ENCODE results near the gene ENGASE.

Gene ENGASE

DNA sequence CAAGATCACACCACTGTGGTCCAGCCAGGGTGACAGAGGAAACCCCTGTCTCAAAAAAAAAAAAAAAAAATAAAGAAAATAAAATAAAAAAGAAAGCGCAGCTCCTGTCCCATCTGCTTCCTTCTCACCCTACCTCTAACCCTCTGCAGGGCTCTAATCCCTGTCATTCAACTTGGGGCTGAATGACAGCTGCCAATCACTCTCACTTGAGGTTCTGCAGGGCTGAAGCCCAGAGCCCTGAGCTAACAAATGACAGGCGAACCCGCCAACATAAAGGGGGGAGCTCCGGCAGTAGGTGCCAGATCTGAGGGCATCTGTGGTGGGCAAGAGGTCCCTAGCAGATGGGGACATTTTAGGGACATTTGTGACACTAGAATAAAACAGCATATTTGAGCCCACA is 44.3 kb downstream of the ENGASE start:
- DNase-seq (ENCODE audit: extremely low spot score), result no peak
- POLR2A ChIA-PET, result no interaction called here
- no peak for TF ChIP-seq TARDBP (IDR thresholded peaks at IDR 0.05)
- no peak for TF ChIP-seq FOXM1 (IDR thresholded peaks at IDR 0.05; ENCODE audit: borderline replicate concordance)
- no peak for TF ChIP-seq FOXK2 (IDR thresholded peaks at IDR 0.05)
- no peak for TF ChIP-seq FOXA1 (IDR thresholded peaks at IDR 0.05)
- TF ChIP-seq, protein P1, sequence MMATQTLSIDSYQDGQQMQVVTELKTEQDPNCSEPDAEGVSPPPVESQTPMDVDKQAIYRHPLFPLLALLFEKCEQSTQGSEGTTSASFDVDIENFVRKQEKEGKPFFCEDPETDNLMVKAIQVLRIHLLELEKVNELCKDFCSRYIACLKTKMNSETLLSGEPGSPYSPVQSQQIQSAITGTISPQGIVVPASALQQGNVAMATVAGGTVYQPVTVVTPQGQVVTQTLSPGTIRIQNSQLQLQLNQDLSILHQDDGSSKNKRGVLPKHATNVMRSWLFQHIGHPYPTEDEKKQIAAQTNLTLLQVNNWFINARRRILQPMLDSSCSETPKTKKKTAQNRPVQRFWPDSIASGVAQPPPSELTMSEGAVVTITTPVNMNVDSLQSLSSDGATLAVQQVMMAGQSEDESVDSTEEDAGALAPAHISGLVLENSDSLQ (IDR thresholded peaks at IDR 0.05), result peak; percentile 84
- CTCF ChIA-PET, result no interaction called here

GRCh38 chr17:79120259-79120658 is 45.6 kb downstream of the ENGASE start:
- ChIA-PET CTCF (interaction anchor here (0.7 kb wide), 1 partner anchor 17 kb away, joined by 3 read pairs; no protein-coding TSS in a partner anchor), POLR2A (no interaction called here)
- no peak for TF ChIP-seq CTBP1 (IDR thresholded peaks at IDR 0.05; ENCODE audit: borderline replicate concordance)
- no peak for TF ChIP-seq FOXK2 (IDR thresholded peaks at IDR 0.05)
- no peak for TF ChIP-seq ELF4 (IDR thresholded peaks at IDR 0.05)
- TF ChIP-seq FOXM1 (IDR thresholded peaks at IDR 0.05; ENCODE audit: borderline replicate concordance), result no peak
- no peak for TF ChIP-seq L3MBTL2 (conservative IDR thresholded peaks at IDR 0.05)
- TF ChIP-seq ZNF384 (IDR thresholded peaks at IDR 0.05), result no peak
- TF ChIP-seq ARNT (IDR thresholded peaks at IDR 0.05), result no peak
- TF ChIP-seq TARDBP (IDR thresholded peaks at IDR 0.05), result no peak
- TF ChIP-seq LEF1 (IDR thresholded peaks at IDR 0.05; ENCODE audit: borderline replicate concordance), result no peak
- no peak for TF ChIP-seq BHLHE40 (IDR thresholded peaks at IDR 0.05; ENCODE audit: borderline replicate concordance)
- no peak for TF ChIP-seq FOXA1 (IDR thresholded peaks at IDR 0.05)
- TF ChIP-seq, protein P1 (IDR thresholded peaks at IDR 0.05), result no peak
- no peak for TF ChIP-seq SUZ12 (IDR thresholded peaks at IDR 0.05)
- no peak for TF ChIP-seq SP1 (IDR thresholded peaks at IDR 0.05)
- no peak for TF ChIP-seq NFRKB (IDR thresholded peaks at IDR 0.05)
- TF ChIP-seq HDGF (IDR thresholded peaks at IDR 0.05; ENCODE audit: borderline replicate concordance), result no peak
- DNase-seq (ENCODE audit: extremely low spot score), result no peak

- no peak for DNase-seq (ENCODE audit: extremely low spot score)
- POLR2A ChIA-PET, result no interaction called here
- TF ChIP-seq TARDBP (IDR thresholded peaks at IDR 0.05) (no peak), ZNF384 (IDR thresholded peaks at IDR 0.05) (no peak), NFRKB (IDR thresholded peaks at IDR 0.05) (no peak), FOXM1 (IDR thresholded peaks at IDR 0.05; ENCODE audit: borderline replicate concordance) (no peak), HDGF (IDR thresholded peaks at IDR 0.05; ENCODE audit: borderline replicate concordance) (no peak), FOXA1 (IDR thresholded peaks at IDR 0.05) (no peak), LEF1 (IDR thresholded peaks at IDR 0.05; ENCODE audit: borderline replicate concordance) (no peak), CTBP1 (IDR thresholded peaks at IDR 0.05; ENCODE audit: borderline replicate concordance) (no peak), L3MBTL2 (conservative IDR thresholded peaks at IDR 0.05) (no peak), FOXK2 (IDR thresholded peaks at IDR 0.05) (no peak), BHLHE40 (IDR thresholded peaks at IDR 0.05; ENCODE audit: borderline replicate concordance) (no peak), SP1 (IDR thresholded peaks at IDR 0.05) (no peak)
- TF ChIP-seq, protein P1 (IDR thresholded peaks at IDR 0.05), result no peak
- CTCF ChIA-PET, result no interaction called here
Measured at GRCh38 chr17:79123988-79124387, 49.4 kb downstream of the ENGASE start.

DNA sequence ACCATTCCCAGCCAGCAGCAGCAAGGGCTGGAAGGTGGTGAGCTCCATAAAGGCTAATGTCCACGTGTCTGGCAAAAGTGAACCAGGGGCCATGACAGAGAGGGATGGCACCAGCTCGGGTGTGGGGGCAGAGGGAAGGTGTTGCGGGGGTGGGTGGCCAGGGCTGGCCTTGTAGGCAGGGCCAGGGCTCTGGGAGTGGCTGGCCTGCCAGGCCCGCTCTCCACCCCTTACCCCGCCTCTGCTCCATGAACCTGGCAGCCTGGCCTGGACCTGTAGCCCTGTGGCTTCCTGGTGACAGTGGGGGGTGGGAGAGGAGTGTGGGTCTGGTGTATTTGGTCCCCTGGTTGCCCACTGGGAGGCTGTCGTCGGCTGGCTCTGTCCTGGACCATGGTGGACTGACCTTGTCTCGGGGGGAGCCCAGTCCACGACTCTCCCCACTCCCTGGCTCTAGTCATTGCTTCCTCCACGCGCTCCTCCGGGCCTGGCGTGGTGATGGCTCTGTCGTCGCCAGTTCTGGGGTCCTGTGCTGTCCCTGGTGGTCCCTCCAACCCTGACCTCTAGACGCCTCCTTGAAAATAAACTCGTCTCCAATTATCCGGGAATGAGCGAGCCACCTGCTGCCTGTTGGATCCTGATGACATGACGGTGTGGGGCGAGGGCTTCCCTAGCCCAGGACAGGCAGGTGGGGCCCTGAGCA is 50.0 kb downstream of the ENGASE start:
- ChIA-PET CTCF (interaction anchor here (1.1 kb wide), 1 partner anchor 268 kb away, joined by 3 read pairs; no protein-coding TSS in a partner anchor), POLR2A (interaction anchor here (1.1 kb wide), 1 partner anchor 22 kb away, joined by 3 read pairs; no protein-coding TSS in a partner anchor)
- DNase-seq (ENCODE audit: extremely low spot score), result no peak
- TF ChIP-seq ELF4 (IDR thresholded peaks at IDR 0.05) (no peak), FOXA1 (IDR thresholded peaks at IDR 0.05) (no peak), SP1 (IDR thresholded peaks at IDR 0.05) (no peak), HDGF (IDR thresholded peaks at IDR 0.05; ENCODE audit: borderline replicate concordance) (no peak), ZNF384 (IDR thresholded peaks at IDR 0.05) (no peak), FOXM1 (IDR thresholded peaks at IDR 0.05; ENCODE audit: borderline replicate concordance) (no peak)

DNA sequence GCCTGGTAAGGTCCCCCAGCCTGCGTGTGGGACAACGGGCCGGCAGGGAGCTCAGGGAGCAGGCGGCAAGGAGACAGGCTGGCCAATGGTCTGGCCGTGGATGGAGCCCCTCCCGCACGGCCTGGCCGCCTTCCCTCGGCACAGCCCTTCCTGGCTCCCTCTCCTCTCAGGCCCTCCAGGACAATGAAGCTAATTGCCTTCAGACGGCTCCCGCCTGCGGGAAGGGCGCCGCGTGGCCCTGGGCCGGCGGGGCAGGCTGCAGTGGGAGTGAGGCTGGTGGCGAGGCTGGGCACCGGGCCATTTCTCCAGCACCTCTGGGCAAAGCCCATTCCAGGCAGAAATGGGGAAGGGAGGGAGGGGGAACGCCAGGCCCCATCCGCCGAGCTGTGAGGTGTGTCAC is 50.9 kb downstream of the ENGASE start:
- CTCF ChIA-PET, result interaction anchor here (0.6 to 1.1 kb wide), 2 partner anchors 166 to 267 kb away, joined by 3 read pairs; no protein-coding TSS in a partner anchor
- no peak for TF ChIP-seq FOXA1 (IDR thresholded peaks at IDR 0.05)
- POLR2A ChIA-PET, result interaction anchor here (0.8 to 1.1 kb wide), 2 partner anchors 21 to 23 kb away, joined by 3 to 4 read pairs; no protein-coding TSS in a partner anchor
- no peak for DNase-seq (ENCODE audit: extremely low spot score)

GRCh38 chr17:79126139-79126538 is 51.5 kb downstream of the ENGASE start:
- DNase-seq (ENCODE audit: extremely low spot score), result no peak
- TF ChIP-seq FOXK2 (IDR thresholded peaks at IDR 0.05) (no peak), ARNT (IDR thresholded peaks at IDR 0.05) (no peak)
- CTCF ChIA-PET, result interaction anchor here (0.6 kb wide), 1 partner anchor 167 kb away, joined by 3 read pairs; no protein-coding TSS in a partner anchor
- POLR2A ChIA-PET, result interaction anchor here (0.8 to 1.1 kb wide), 2 partner anchors 20 to 22 kb away, joined by 3 to 4 read pairs; no protein-coding TSS in a partner anchor
